Sciatic nerve (tissue), 2 donors: ENCODE measurements around the gene LHX4. TPM values are rescaled to one million over a fixed set of nuclear protein-coding genes. Genes with fewer than 3 reads are reported as not detected.

ENCODE experiments used
- ATAC-seq: fragments of 200-7000 bp; cut with Tn5 transposase; one replicate; pipeline ENCODE4 v1.9.1; 2020; ENCODE audit warnings: mild to moderate bottlenecking, moderate library complexity
- DNase-seq: peaks from one replicate; pipeline ENCODE4 v3.0.0-alpha.2; 2020; ENCODE audit warnings: low spot score
- intact Hi-C: fragments of 100-400 bp; cut with DNase I; formaldehyde crosslinking; loops from one replicate; pipeline ENCODE4 v1.14.2; 2022
- total RNA-seq: library from RNA; stranded (reverse); fragmentation: NEBNext Ultra II Directional; extraction: Animal tissue kit (Norgen Biotek cat#: 25700); gene quantifications from one replicate; pipeline ENCODE4 v1.2.1, GENCODE V29; 2021
- donor health status: DM: no; HTN: no; CAD: no.
- donor health status: DM: no; HTN: no; CAD: no.

LHX4 gene
- total RNA-seq, 1 donor from 2014 or later = not detected

DNA sequence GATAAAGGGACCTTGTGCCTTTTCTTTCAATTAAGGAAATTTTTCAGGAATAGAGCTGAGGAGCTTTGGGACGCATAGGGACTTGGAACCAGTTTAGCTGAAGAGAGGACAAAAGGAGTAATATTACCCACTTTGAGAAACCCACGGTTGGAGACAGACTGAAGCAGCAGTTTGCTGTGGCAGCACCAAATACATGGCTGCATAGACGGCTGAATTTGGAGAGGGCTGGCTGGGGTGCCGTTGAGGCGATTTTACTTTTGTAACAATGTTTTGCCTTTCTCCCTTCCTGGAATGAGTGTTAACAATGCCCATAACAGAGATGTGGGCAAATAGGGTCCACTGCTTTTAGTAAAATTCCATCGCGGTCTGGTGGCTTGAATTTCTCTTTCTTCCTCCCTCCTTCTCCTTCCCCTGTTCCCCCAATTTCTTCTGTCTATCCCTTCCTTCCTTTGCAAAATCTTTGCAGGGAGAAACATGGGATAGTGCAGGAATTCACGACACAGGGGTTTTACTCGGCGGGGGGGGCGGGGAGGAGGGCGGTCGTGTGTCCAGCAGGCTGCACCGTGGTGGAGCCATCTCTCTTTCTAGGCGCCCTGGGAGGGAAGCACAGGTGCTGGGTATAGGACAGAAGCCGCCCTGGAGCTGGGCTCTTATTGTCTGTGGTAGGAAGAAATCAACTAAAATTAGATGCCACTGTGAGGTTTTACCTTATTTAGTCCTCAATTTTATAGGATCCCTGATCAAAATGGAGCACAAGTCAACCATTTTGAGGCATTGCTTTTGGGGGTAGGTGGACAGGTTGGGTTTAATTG is 6.8 kb downstream of the LHX4 start:
- ATAC-seq (no peak), DNase-seq (no peak)
- intact Hi-C loops = no loop called here

DNA sequence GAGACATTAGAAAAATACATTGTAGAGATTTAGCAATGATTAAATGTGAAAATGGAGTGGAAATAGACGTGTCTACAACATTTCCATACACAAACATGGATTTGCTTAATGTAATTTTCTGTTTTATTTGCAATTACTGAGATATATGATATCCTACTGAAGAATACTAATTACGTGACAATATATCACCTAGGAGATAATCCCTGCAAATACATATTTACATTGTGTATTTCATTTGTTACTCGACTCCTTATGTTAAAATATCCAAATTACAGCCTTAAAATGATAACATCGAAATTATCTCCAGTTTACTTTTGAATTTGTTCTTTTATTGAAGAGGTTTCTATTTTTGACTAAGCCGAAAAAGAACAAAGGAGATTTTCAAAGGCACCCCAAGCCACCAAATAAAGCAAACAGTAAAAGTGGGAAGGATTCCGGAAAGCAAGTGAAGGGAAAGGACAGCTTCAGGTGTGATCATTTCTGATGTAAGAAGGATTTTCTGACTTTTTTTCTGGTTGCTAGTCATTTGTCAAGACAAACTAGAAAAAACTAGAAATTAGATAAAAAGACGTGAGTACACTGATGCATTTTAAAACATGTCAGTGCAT is 7.9 kb downstream of the LHX4 start:
- intact Hi-C loops = no loop called here
- ATAC-seq = no peak
- no peak for DNase-seq

DNA sequence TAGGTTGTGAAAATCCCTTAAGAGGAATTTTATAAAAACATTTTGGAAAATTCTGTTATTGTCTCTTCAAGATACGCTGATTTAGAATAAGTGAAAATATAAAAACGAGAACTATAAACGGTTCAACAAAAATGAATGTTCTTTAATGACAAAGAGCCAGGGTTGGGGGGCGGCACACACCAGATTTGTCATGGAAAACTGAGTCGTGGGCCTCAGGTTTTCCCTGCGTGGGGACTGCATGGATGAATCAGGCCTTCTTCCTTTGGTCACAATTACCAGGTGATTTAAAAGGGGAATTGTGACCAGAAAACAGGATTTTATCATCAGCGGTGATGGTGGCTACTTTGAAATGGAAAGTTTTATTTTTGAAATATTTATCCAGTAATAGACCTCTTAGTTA is 8.6 kb downstream of the LHX4 start:
- DNase-seq = no peak
- no peak for ATAC-seq
- intact Hi-C loops = no loop called here

DNA sequence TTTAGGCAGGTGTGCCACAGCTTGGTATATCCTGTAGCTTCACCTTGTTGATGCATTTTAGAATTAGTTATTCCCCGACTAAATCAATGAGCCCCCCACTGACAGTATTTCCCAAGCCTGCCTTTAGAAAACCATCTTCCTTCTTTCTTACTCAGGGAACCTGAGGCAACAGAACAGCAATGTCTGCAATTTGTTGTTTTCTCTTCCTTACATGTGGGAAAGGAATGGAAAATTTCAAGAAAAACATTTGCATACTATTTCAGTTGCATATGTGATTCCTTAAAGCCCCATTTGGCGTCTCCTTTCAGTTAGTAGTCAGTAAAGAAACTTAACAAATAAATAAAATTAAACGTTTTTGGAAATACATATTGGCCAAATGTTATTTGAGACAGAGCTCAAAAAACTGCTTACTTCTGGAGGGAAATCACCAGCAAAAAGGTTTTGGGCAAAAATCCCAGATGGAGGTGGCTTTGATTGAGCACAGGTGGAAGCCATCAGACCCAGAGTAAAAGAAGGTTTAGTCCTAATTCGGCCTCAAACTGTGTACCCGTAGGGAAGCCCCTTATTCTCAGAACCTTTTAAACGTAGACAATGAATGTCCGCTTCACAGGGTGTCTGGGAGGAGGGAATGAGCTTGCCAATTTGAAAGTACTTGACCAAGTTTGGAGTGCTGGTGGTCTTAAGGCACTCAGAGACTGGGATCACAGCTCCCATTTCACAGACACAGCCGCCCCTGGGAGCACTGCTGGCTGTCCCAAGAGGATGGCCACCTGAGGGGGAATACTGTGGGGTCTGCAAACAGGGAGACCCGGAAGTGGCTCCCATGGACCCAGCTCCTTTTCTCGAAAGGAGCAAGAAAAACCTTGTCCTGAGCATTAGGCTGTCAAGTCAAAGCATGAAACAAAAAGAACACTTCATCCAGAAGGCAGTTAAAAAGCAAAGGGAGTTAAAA is 9.4 kb downstream of the LHX4 start:
- intact Hi-C loops = no loop called here
- DNase-seq (no peak), ATAC-seq (no peak)

DNA sequence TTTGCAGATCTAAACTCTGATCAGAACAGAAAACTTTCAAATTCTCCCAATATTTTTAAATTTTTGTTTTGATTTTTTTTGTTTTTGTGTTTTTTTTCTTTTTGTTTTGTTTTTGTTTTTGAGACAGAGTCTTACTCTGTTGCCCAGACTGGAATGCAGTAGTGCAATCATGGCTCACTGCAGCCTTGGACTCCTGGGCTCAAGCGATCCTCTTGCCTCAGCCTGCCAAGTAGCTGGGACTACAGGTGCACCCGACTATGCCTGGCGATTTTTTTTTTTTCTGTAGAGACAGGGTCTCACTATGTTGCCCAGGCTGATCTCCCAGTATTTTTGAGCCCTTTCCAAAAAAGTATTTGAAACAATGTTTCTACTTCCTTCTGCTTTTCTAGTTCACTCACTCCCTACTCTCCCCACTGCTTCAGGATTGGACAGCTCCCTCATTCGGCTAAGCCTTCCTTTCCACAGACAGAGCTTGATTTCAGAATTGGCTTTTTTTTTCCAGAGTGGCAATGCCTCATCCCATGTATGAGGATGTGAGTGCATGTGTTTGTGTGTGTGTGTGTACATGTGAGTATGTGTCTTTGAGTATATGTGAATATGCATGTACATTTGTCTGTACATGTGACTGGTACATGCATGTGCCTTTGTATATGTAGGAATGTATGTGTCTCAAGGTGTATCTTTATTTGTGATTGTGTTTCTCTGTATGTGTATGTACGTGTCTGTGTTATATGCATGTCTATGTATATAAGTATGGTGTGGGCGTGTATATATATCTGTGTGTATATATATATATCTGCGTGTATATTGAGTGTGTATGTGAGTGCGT is 11.9 kb downstream of the LHX4 start:
- ATAC-seq = no peak
- intact Hi-C loops = no loop called here
- DNase-seq = no peak

DNA sequence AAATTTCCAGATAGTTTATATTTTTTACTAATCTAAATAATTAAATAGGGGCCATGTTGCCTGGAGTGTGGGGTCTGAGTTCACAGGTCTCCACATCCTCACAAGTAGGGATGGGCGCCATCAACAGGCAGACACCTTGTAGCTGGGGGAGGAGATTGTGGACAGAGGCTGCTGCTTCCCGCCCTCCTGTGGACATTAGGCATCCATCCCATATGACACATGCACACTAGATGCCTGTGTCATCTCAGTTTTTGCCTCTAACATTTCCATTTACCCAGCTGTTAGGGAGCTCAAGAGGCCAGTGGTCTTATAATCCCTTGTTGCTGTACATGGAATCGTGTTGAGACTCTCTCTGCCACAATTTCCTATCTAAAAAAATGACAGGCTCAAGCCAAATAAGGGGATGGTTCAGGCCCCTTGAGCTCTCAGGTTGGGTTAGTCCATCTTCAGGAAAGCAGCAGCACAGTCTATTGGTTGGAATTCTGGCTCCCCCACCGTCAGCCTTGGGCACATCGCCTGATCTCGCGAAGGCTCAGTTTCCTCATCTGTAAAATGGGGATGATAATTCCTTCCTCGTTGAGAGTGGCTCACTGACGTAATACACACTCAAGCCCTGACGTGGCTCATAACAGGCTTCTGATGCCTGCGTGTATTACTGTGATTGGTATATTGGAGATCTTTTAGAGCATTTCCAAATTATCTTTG is 13.6 kb downstream of the LHX4 start:
- DNase-seq = no peak
- ATAC-seq = no peak
- intact Hi-C loops = no loop called here

DNA sequence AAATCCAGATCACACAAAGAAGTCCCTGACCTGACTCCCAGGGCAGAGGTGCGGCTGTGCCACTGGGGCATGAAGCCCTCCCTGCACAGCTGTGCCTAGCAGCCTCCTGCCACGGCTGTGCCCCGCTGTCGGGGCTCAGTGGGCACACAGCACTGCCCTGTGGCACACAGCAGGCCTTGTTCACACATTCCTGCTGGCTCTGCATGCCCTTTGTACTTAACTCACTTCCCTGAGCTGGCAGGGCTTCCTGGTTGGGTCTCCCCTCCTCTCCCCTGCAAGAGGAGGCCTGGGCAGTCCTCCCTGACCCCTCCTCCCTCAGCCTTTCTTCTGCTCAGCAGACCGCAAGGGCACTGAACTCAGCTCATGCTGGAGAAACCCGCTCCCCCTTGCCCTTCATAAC is 14.8 kb downstream of the LHX4 start:
- no peak for ATAC-seq
- DNase-seq = no peak
- intact Hi-C loops = no loop called here

DNA sequence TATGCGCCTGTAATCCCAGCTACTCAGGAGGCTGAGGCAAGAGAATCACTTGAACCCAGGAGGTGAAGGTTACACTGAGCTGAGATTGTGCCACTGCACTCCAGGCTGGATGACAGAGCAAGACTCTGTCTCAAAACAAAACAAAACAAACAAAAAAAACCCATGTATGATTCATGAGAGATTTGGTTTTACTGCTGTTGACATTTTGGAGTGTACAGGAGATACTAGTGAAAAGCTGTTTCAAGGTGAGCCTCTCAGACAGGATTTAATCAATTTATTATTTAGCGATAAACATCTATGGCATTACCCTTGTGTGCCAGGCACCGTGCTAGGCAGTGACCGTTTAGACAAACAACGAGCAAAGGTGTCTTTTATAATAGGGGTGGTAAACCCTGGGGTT is 16.5 kb downstream of the LHX4 start:
- ATAC-seq = no peak
- intact Hi-C loops = no loop called here

DNA sequence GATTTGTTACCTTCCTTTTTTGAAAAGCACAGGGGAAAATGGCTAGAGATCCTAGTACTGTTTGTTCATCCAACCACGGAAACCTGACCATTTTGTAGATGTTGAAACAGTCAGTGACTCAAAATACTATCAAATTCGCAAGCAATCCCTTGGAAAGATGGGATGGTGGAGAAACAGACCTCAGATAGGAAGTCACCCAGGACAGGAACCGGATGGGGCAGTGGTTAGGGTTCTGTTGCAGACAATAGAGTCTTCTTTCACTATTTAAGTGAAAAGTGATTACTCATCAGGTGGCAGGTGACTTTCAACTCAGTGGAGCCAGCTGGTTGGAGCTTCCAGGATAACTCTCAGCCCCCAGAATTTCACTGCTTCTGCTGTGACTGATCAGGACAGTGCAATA is 17.0 kb downstream of the LHX4 start:
- intact Hi-C loops = no loop called here
- no peak for ATAC-seq
- no peak for DNase-seq

More for the DNA sequence above, 16.5 kb downstream of the LHX4 start:
- DNase-seq = no peak

DNA sequence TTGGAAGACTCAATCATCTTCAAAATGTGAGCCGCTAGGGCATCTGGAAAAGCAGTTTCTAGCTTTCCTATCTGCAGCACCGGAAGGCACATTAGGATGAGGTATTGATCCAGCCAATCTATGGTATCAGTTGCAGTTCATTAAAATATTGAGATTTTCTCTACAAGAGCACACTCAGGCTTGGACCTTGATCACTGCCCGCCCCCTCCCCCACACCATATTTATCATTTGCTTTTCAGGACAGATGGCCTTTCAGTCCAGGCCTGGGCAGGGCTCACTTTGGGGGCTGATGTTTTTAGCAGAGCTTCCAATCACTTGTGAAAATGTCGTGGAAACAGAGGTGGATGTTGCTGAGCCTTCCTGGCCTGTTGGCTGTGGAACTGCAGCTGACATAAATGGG is 17.5 kb downstream of the LHX4 start:
- DNase-seq = no peak
- intact Hi-C loops = no loop called here

DNA sequence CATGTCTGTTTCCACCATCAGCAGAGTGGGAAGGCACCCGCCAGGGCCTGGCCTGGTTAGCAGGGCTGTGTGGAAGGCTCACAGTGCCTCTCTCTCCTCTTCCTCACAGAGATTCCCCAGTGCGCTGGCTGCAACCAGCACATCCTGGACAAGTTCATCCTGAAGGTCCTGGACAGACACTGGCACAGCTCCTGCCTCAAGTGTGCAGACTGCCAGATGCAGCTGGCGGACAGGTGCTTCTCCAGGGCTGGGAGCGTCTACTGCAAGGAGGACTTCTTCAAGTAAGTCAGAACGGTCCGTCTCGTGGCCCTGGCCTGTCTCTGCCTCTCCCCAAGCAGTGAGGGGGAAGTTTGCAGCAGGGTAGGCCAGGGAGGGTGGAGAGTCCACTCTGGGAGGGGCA is 18.1 kb downstream of the LHX4 start:
- ATAC-seq = no peak
- intact Hi-C loops = no loop called here
- no peak for DNase-seq

More for the DNA sequence above, 17.5 kb downstream of the LHX4 start:
- ATAC-seq = no peak

DNA sequence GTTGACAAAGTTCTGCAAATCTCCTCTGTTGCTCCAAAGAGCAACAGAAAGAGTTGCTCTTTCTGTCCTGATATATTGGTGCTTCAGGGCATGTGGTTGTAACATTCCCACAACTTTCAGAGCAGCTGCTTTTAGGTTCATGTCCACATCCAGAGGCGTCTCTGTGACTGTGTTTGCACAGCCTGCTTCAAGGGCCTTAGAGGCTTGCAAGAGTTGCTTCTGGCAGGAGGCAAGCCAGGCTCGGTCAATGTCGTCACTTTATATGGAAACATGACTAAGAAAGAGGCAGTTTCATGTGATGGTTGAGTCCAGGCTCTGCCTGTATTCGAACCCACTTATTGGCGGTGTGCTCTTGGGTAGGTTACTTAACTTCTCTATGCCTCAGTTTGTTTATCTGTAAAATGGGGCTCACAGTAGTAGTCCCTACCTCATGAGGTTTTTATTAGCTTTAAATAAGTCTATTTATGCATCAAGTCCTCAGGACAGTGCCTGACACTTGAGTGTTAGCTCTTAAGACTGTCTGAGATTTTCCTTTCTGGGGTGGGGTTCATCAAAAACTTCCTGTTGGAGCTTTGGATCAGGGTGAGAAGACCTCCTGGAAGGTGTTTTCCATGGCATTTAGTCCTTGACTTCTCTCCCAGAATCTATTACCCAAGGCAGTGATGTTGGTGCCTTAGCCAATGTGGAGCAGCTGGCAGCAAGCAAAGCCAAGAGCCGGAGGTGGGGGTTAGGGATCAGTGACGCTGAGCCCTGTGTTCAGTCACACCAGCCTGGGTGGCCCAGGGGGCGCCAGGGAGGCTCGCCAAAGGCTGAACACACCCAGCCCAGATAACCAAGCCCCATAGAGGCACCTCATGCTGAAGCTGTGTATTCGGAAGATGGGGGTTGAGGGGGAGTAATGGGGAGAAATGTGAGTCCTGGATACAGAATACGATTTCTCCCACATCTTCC is 18.9 kb downstream of the LHX4 start:
- no peak for DNase-seq
- intact Hi-C loops = no loop called here
- ATAC-seq = no peak

DNA sequence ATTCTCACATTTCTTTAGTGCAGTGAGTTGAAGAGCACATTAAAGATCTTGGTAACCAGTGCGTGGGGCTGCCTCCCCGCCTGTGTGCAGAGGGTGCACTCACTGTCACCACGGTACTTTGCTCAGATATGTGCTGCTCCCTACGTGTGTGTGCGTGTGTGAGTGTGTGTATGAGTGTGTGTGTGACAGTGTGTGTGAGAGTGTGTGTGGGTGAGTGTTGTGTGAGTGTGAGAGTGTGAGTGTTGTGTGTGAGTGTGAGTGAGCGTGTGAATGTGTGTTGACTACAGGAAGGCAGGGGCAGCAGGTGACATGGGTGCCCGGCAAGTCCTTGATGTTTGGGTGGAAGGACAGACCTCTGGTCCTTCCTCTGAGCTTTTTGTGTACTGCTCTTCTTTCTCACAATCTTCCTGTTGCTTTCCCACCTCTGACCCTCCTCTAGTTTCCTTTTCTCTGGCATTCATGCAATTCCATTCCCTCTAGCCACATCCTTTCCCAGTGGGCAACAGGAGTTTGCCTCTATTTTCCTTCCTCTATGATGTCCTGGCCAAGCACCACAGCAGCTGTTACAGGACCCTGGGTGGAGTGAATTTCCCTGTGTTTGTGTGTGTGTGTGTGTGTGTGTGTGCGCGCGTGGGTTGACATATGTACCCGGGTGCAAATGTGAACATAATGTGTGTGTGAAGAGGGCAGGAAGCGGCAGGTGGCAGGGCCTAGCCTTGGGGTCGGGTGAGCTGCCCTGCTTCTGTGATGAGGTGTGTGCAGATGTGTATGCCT is 19.8 kb downstream of the LHX4 start:
- DNase-seq (no peak), ATAC-seq (no peak)
- intact Hi-C loops = no loop called here

DNA sequence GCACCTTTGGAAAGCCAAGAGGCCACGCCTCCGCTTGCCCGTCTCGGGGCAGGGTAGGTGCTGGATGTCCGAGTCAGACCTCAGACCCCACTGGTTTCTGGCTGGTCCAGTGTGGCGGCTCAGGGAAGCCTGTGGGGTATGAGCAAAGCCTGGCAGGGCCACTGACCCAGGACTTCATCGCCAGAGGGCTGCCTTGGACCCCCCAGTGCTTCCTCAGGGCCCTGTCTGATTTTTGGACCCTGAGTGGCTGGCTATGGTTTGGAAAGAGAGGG is 20.4 kb downstream of the LHX4 start:
- ATAC-seq = no peak
- intact Hi-C loops = no loop called here
- DNase-seq = no peak

DNA sequence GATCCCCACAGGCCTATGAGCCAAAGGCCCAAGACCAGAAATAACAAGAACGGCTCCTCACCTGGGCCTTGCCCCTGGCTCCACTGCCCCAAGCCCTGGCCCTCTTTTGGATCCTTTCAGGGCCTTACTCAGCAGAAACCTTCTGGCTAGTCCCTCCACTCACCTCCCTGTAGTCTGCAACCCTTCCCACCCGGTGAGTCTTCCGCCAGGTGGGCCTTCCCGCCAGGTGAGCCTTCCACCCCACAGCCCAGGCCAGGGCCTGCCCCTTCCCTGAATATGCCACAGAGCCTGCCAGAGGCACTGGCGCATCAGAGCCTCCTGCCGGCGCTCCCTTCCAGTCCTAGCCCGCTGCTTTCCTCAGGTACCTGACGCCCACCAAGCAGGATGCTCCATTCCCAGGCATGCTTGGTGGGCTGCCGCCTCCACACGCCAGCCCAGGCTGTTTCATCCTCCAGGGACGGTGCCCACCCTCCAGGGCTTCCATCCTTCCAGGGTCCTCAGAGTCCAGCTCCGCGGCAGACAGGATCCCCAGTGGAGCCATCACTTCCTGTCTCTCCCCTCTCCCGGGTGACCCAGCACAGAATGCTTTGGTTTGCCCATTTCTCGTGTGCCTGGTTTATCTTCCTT is 20.9 kb downstream of the LHX4 start:
- DNase-seq (no peak), ATAC-seq (no peak)
- intact Hi-C loops = no loop called here

DNA sequence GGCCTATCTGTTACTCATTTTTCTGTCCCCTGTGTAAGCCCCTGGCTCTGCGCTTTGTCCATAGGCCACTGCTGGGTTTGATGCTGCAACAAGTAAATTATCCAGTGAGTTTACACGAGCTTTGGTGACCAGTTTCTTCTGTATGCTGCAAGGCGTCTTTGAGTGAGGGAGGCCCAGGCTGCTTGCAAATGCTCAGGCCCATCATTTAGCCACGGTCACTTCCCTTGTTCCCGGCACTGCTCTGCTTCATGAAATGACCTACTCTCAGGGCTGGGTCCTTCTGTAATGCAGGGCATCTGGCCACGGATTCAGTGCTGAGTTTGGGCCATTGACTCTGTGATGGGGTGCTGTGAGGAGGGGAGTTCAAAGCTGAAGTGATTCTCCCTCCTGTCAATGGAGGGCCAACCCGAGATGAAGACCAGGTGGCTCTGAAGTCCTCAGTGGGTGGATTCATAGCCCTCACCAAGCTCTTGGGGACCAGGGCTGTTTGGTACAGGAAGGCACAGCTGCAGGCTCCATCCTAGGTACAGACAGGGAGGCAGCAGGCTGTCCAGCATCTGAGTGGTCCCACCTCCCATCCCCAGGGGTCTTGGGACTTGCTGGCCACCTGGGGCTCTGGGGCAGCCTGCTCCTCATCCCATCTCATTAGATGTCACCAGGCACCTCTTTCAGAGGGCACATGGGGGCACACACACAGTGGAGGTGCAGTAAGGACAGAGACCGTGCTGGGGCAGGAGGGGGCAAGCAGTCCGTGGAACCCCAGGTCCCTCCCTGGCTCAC is 21.7 kb downstream of the LHX4 start:
- ATAC-seq (no peak), DNase-seq (no peak)
- intact Hi-C loops = no loop called here
